GM18870 (cell line): Measurements from ENCODE around the gene NBPF3.
"Not testable (repeated sequence)": the region's sequence is repeated elsewhere in the genome, so short reads cannot be mapped to it uniquely, and the experiment has no call there.

Experiments
- ATAC-seq: cut with Tn5 transposase; IDR thresholded peaks from one replicate; pipeline ENCODE4 v1.9.1; 2021; ENCODE audit warnings: moderate library complexity; ENCODE audit not compliant: unreplicated experiment

Gene NBPF3

GRCh38 chr1:21517161-21517589, 77.2 kb downstream of the NBPF3 start:
- ATAC-seq, result no peak

GRCh38 chr1:21517660-21518480, 77.9 kb downstream of the NBPF3 start:
- no peak for ATAC-seq

GRCh38 chr1:21518774-21519455, 79.0 kb downstream of the NBPF3 start:
- no peak for ATAC-seq

- not testable (repeated sequence) for ATAC-seq
Observed at GRCh38 chr1:21519486-21520070, 79.6 kb downstream of the NBPF3 start.

- ATAC-seq, result no peak
Observed at GRCh38 chr1:21520899-21521716, 81.2 kb downstream of the NBPF3 start.

GRCh38 chr1:21521717-21522060, 81.8 kb downstream of the NBPF3 start:
- ATAC-seq, result no peak

GRCh38 chr1:21522525-21523038, 82.6 kb downstream of the NBPF3 start:
- ATAC-seq, result no peak

GRCh38 chr1:21523297-21523813, 83.4 kb downstream of the NBPF3 start:
- no peak for ATAC-seq

GRCh38 chr1:21524220-21524619, 84.3 kb downstream of the NBPF3 start:
- ATAC-seq, result no peak

- ATAC-seq, result no peak
Observed at GRCh38 chr1:21524686-21525339, 84.9 kb downstream of the NBPF3 start.

GRCh38 chr1:21525340-21525717, 85.4 kb downstream of the NBPF3 start:
- ATAC-seq, result no peak

- no peak for ATAC-seq
Observed at GRCh38 chr1:21526441-21526840, 86.5 kb downstream of the NBPF3 start.

- ATAC-seq, result no peak
Observed at GRCh38 chr1:21530368-21531016, 90.6 kb downstream of the NBPF3 start.

- no peak for ATAC-seq
Observed at GRCh38 chr1:21531241-21531640, 91.3 kb downstream of the NBPF3 start.

- no peak for ATAC-seq
Observed at GRCh38 chr1:21532496-21532895, 92.6 kb downstream of the NBPF3 start.

GRCh38 chr1:21532992-21533534, 93.1 kb downstream of the NBPF3 start:
- ATAC-seq, result no peak

GRCh38 chr1:21534146-21534545, 94.2 kb downstream of the NBPF3 start:
- no peak for ATAC-seq
